LHCN-M2 (cell line): ENCODE data around the gene ATAT1. TPM values are rescaled to one million over a fixed set of nuclear protein-coding genes. Genes with fewer than 3 reads are reported as not detected.

Source experiments
- DNase-seq: peaks from one replicate; pipeline ENCODE4 v3.0.0-alpha.2; 2012; ENCODE audit warnings: low read depth
- polyA plus RNA-seq: library from polyadenylated mRNA; unstranded; fragments of >200 nt; gene quantifications from one replicate; pipeline ENCODE4 v1.2.1, GENCODE V29; 2012; ENCODE audit warnings: missing spikeins
- total RNA-seq: library from RNA; depleted of rRNA; stranded (reverse); fragments of >200 nt; gene quantifications from 2 replicates; pipeline ENCODE4 v1.2.3, GENCODE V29; 2014; rRNA removed

ATAT1 gene
- 6.0 and 6.5 TPM in 2 replicates for total RNA-seq
- polyA plus RNA-seq: 14.7 TPM

- DNase-seq: peak; percentile 86
These were observed at the start of gene ATAT1 for GRCh38 chr6:30626484-30627366. TSS of gene ATAT1 (plus strand) at chr6:30626874.

GRCh38 chr6:30578051-30578450, 48.6 kb upstream of the ATAT1 start:
- DNase-seq: no peak

- no peak for DNase-seq
These were observed 42.8 kb upstream of the ATAT1 start for GRCh38 chr6:30583921-30584320.

DNA sequence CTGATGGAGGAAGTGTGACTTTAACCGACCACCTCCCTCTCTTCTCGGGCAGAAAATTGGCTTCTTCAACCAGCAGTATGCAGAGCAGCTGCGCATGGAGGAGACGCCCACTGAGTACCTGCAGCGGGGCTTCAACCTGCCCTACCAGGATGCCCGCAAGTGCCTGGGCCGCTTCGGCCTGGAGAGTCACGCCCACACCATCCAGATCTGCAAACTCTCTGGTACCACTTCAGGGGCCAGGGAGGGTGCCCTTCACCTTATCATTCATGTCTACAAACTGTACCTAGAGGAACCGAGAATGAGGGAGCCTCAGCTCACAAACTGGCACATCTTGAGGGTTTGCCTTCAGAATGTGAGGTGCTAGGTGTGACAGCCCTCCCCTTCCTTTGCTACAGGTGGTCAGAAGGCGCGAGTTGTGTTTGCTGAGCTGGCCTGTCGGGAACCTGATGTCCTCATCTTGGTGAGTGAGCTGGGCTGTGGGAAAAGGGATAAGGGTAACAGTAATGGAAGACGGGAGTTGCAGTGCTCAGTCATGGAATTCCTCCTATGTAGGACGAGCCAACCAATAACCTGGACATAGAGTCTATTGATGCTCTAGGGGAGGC, 36.8 kb upstream of the ATAT1 start:
- DNase-seq: no peak

DNA sequence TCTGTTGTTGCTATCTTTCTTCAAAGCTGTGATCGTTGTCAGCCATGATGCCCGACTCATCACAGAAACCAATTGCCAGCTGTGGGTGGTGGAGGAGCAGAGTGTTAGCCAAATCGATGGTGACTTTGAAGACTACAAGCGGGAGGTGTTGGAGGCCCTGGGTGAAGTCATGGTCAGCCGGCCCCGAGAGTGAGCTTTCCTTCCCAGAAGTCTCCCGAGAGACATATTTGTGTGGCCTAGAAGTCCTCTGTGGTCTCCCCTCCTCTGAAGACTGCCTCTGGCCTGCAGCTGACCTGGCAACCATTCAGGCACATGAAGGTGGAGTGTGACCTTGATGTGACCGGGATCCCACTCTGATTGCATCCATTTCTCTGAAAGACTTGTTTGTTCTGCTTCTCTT, 36.2 kb upstream of the ATAT1 start:
- DNase-seq: peak; percentile 63

DNA sequence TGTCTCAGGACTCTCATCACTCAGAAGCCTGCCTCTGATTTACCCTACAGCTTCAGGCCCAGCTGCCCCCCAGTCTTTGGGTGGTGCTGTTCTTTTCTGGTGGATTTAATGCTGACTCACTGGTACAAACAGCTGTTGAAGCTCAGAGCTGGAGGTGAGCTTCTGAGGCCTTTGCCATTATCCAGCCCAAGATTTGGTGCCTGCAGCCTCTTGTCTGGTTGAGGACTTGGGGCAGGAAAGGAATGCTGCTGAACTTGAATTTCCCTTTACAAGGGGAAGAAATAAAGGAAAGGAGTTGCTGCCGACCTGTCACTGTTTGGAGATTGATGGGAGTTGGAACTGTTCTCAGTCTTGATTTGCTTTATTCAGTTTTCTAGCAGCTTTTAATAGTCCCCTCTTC, 35.7 kb upstream of the ATAT1 start:
- DNase-seq: peak; percentile 94

DNA sequence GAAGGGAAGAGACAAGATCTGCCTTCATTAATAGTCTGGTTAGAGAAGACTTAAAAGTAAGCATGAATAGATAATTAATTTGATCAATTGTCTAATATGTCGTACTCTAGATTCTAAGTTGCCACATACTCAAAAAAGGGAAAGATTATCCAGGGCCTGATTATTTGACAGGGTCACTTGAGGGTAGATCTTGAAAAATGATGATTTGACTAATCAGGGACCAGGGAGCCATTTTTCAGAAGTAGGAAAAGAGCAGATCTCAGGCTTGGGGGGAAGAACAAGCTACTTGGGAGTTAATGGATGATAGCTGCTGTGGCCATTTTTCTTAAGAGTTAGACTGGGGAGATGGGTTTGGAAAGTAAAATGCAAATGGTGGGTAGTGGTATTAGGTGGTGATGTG, 34.4 kb upstream of the ATAT1 start:
- DNase-seq: no peak

DNA sequence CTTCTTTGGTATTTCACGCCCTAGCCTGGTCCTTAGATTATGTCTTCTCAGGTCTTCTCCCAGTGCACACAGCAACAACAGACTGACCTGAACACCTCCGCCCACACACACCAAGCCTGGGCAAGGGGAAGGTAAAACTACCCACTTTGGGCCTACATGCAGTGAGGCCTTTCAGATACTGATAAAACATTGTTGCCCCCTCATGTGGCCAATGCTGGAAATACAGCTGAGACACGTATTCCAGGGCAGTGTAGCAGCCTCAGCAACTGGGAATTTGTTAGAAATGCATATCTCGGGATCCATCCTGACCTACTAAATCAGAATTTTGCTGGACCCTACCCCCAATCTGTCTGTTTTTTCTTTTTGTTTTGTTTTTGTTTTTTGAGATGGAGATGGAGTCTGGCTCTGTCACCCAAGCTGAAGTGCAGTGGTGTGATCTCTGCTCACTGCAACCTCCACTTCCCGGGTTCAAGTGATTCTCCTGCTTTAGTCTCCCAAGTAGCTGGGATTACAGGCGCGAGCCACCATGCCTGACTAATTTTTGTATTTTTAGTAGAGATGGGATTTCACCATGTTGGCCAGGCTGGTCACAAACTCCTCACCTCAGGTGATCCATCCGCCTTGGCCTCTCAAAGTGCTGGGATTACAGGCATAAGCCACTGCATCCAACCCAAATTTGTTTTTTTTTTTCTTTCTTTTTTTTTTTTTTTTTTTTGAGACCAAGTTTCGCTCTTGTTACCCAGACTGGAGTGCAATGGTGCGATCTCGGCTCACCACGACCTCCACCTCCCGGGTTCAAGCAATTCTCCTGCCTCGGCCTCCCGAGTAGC, 29.1 kb upstream of the ATAT1 start:
- DNase-seq: peak; percentile 82

DNA sequence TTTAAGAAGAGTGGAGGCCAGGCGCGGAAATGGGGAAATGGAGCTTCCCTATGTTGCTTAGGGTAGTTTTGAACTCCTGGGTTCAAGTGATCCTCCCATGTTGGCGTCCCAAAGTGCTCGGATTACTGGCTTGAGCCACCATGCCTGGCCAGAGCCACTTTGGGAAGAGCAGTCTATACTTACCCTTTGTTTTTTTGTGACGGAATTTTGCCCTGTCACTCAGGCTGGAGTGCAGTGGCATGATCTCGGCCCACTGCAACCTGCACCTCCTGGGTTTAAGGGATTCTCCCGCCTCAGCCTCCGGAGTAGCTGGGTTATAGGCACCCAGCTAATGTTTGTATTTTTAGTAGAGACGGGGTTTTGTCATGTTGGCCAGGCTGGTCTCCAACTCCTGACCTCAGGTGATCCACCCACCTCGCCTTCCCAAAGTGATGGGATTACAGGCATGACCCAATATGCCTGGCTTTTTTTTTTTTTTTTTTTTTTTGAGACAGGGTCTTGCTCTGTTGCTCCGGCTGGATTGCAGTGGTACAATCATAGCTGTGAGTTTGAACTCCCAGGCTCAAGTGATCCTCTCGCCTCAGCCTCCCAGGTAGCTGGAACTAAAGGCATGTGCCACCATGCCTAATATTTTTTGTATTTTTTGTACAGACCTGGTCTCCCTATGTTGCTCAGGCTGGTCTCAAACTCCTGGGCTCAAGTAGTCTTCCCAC, 27.6 kb upstream of the ATAT1 start:
- DNase-seq: no peak

GRCh38 chr6:30599625-30600324, 26.9 kb upstream of the ATAT1 start:
- no peak for DNase-seq

- DNase-seq: no peak
These were observed 26.2 kb upstream of the ATAT1 start for GRCh38 chr6:30600451-30600961.

DNA sequence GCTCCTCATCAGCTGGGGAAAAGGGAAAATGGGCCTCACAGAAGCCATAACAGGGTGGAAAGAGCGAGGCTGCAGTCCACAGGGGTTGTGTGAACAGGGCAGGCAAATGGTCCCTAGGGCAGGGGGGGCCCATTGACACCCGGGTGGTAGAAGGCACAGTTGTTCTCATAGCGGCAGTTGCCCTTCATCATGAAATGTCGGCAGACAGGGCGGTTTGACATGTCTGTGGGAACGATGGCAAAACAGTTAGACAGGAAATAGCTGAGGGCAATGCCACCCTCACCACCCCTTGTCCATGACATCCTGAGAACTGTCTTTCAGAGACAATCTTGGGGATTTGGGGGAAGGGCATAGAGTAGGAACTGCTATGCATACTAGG, 25.2 kb upstream of the ATAT1 start:
- DNase-seq: no peak

GRCh38 chr6:30601815-30602641, 24.6 kb upstream of the ATAT1 start:
- DNase-seq: no peak

GRCh38 chr6:30603961-30604360, 22.7 kb upstream of the ATAT1 start:
- no peak for DNase-seq

DNA sequence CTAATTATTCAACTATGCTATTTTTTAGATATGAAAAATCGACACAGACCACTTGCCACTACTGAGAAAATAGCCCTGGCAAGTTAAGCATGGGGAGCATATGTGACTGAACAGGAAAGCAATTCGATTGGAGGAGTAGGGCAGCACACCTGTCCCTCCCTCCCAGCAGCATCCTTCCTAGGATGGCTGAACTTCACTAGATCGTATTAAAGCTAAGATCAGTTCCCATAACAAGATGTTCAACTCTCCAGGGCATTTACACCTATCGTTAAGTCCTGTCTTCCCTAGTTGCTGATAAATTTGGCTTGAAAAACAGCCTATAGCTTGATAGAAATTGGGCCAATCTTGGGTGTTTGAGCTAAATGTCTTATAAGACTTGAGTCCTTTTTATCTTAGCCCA, 16.6 kb upstream of the ATAT1 start:
- DNase-seq: no peak

DNA sequence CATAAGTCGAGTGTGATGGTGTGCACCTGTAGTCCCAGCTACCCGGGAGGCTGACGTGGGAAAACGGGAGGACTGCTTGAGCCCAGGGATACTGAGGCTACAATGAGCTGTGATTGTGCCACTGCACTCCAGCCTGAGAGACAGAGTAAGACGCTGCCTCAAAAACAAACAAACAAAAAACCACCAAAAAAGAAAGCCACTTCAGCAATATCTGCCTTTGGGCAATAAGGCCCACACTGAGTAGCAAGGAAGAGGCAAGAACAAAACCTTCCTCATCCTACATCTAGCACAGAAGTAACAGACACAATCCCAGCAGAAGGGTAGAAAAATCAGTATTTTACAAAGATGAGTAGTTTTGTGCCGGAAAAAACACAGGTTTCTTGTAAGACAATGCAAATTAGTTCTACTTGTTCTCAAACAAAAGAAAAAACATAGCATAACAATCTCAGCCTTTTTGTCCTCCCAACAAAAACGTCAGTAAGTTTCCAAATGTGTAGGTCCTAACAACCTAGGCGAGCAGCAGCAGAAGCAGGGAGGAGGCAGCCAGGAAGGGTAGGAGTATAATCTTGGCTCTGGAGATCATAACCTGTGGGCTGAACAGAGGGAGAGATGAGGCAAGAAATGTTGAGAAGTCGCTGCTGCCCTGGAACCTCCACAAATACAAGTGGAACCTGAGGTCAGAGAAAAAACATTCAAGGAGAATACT, 15.4 kb upstream of the ATAT1 start:
- DNase-seq: no peak

DNA sequence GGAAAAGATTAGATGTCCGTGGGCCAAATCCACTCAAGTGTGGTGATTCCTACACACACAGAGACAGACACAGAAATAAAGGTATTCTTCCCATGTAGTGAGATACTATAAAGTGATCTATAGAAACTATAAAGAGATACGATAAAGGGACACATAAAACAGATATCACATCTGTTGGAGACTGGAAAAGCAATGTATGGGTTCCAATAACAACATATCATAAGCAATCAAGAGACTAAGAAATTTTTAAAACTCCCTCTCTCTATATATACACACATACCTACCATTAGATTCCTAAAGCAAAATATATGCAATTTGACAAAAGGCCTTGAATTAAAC, 14.8 kb upstream of the ATAT1 start:
- DNase-seq: no peak

- peak; percentile 63 for DNase-seq
These were observed 14.5 kb upstream of the ATAT1 start for GRCh38 chr6:30612213-30612612.

DNA sequence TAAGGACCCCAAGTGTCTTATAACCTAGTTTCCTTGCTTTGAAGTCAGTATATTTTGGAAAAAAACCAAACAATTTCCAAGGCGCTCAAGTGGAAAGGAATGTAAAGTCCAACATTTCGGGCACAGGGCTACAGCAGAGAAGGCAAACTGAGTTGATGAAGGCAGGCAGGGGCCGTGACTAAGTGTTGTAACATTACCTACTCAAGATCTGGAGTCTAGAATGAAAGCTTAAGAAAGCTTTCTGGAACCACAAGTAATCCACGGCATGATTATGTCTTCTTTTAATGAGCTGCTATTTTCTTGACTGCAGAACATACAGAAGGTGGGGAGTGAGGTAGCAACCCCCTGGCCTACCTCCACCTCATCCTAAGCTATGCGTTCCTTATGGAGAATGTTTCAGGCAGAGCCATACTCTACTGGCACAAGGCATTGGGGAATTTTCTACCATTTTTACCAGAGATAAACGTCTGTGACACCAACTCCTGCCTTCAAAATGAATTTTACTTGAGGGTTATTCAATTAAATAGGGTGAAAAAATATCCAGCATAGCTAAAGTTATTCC, 13.9 kb upstream of the ATAT1 start:
- peak; percentile 52 for DNase-seq
